Measurements from ENCODE around the gene IL16.

IL16 gene

GRCh38 chr15:81174125-81174791 lies 22.4 kb upstream of the IL16 start:
- no peak for DNase-seq (ENCODE audit: low read depth in 3 of 3)

- DNase-seq (ENCODE audit: low read depth in 3 of 3) = no peak
Measured at GRCh38 chr15:81174792-81175327, 21.8 kb upstream of the IL16 start.

GRCh38 chr15:81175496-81175895 lies 21.2 kb upstream of the IL16 start:
- no peak for DNase-seq (ENCODE audit: low read depth in 3 of 3)

- DNase-seq (ENCODE audit: low read depth in 3 of 3) = no peak
Measured at GRCh38 chr15:81176291-81176893, 20.3 kb upstream of the IL16 start.

- DNase-seq (ENCODE audit: low read depth in 3 of 3) = no peak
Measured at GRCh38 chr15:81178365-81178764, 18.3 kb upstream of the IL16 start.

GRCh38 chr15:81181220-81181619 lies 15.5 kb upstream of the IL16 start:
- DNase-seq (ENCODE audit: low read depth in 3 of 3) = no peak

- DNase-seq (ENCODE audit: low read depth in 3 of 3) = no peak
Measured at GRCh38 chr15:81182031-81182755, 14.5 kb upstream of the IL16 start.

- no peak for DNase-seq (ENCODE audit: low read depth in 3 of 3)
Measured at GRCh38 chr15:81182756-81183438, 13.8 kb upstream of the IL16 start.

GRCh38 chr15:81183439-81183775 lies 13.3 kb upstream of the IL16 start:
- DNase-seq (ENCODE audit: low read depth in 3 of 3) = no peak

GRCh38 chr15:81184188-81184587 lies 12.5 kb upstream of the IL16 start:
- no peak for DNase-seq (ENCODE audit: low read depth in 3 of 3)

GRCh38 chr15:81185631-81186295 lies 10.9 kb upstream of the IL16 start:
- no peak for DNase-seq (ENCODE audit: low read depth in 3 of 3)

GRCh38 chr15:81188354-81188753 lies 8.3 kb upstream of the IL16 start:
- no peak for DNase-seq (ENCODE audit: low read depth in 3 of 3)

GRCh38 chr15:81189583-81190283 lies 6.9 kb upstream of the IL16 start:
- no peak for DNase-seq (ENCODE audit: low read depth in 3 of 3)

- no peak for DNase-seq (ENCODE audit: low read depth in 3 of 3)
Measured at GRCh38 chr15:81190922-81191507, 5.7 kb upstream of the IL16 start.

- no peak for DNase-seq (ENCODE audit: low read depth in 3 of 3)
Measured at GRCh38 chr15:81191701-81192100, 5.0 kb upstream of the IL16 start.

- DNase-seq (ENCODE audit: low read depth in 3 of 3) = no peak
Measured at GRCh38 chr15:81194723-81195122, 2.0 kb upstream of the IL16 start.

- no peak for DNase-seq (ENCODE audit: low read depth in 3 of 3)
Measured at GRCh38 chr15:81195339-81195864, 1.3 kb upstream of the IL16 start.

GRCh38 chr15:81197255-81197630 lies 564 bp downstream of the IL16 start:
- no peak for DNase-seq (ENCODE audit: low read depth in 3 of 3)

GRCh38 chr15:81197688-81198281 lies 1.1 kb downstream of the IL16 start:
- no peak for DNase-seq (ENCODE audit: low read depth in 3 of 3)

Data from stimulated activated CD4-positive, alpha-beta T cell treated with anti-CD3 and anti-CD28 coated beads, TNF-alpha, amount 100 ng/mL, for 48 hours (primary cell).